ENCODE results near the gene CYTH2. TPM values are rescaled to one million over a fixed set of nuclear protein-coding genes. Genes with fewer than 3 reads are reported as not detected.
A peak's percentile ranks its signal among the peaks of the same experiment; 100 is the strongest.

Gene CYTH2
- total RNA-seq, 1 donor from 2014 or later = 46.4 TPM

DNA sequence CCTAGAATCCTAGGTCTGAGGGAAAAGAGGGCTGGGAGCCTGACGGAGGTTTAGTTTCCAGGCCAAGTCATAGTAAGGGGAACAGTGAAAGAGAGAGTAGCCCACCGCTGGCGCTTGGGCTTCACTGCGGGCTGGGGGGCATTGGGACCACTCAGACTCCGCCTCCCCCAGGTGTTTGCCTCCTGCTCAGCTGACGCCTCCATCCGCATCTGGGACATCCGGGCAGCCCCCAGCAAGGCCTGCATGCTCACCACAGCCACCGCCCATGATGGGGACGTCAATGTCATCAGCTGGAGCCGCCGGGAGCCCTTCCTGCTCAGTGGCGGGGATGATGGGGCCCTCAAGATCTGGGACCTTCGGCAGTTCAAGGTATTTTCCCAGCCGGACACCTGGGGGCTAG, 18.3 kb upstream of the CYTH2 start:
- intact Hi-C loops (cut with DNase I) = no loop called here
- no peak for DNase-seq (ENCODE audit: low spot score)

DNA sequence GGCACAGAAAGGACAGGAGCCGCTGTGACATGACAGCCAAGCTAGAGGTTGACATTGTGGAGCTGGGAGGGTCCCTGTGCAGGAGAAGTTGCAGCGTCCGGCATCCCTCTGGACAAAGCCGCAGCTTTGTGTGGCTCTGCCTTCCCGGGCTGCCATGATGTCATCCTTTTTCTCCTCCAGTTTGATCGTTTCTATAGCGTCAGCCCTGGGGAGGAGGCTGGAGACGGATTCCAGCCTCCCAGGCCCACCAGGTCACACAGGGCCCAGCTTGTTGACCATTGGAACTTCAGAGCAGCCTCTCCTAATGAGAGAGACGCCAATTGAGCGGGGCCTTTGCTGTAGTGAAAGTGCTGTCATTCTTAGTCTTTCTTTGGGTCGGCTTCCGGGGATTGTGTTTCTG, 17.5 kb upstream of the CYTH2 start:
- no peak for DNase-seq (ENCODE audit: low spot score)
- intact Hi-C loops (cut with DNase I) = no loop called here

DNA sequence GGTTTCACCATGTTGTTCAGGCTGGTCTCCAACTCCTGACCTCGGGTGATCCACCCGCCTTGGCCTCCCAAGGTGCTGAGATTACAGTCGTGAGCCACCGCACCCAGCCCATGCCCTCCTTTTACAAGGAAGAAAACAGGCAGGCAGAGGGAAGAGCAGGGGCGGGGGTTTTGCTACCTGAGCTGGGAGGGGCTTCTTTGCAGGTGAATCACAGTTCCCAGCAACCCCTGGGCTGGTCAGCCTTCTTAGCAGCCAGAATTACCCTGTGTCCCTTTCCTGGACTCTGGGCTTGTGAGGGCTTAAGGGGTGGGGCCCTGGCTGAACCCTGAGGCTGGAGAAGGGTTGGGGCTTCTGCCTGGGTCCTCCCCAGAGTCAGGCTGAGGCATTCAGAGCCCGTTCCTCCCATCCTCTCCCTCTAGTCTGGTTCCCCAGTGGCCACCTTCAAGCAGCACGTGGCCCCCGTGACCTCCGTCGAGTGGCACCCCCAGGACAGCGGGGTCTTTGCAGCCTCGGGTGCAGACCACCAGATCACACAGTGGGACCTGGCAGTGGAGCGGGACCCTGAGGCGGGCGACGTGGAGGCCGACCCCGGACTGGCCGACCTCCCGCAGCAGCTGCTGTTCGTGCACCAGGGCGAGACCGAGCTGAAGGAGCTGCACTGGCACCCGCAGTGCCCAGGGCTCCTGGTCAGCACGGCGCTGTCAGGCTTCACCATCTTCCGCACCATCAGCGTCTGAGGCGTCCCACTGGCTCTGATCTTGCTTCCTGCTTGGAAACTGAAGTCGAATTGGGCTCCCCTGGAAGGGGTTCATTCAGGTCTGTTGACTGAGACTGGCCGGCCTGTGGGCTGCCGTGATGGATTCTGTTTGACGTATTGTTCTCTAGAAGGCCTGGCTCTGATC, 16.6 kb upstream of the CYTH2 start:
- no peak for DNase-seq (ENCODE audit: low spot score)
- intact Hi-C loops (cut with DNase I) = no loop called here

DNA sequence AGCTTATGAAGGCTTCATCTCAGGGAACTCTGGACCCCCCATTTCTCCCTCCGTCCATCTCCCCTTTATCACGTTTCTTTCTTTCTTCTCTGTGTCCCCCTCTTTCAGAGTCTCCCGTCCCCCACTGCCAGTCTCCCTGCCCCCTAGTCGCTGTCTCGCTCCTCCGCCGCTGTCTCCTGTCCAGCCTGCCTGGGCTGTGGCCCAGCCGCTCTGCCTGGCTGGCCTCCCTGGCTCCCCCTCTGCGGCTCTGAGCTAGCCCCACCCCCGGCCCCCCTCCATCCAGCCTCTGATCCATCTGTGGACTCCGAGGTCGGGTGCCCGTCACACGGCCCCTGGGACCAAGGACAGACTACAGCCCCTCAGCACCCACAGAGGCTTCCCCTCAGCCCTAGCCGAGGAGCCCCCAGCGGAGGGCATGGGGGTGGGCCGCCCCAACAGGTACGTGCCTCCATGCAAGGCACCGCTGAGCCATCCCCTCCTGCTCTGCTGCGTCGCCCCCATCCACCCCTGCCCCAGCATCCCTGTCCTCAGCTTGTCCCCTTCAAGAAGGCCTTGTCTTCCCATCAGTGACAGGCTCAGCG, 14.9 kb upstream of the CYTH2 start:
- intact Hi-C loops (cut with DNase I) = no loop called here
- DNase-seq (ENCODE audit: low spot score) = no peak

DNA sequence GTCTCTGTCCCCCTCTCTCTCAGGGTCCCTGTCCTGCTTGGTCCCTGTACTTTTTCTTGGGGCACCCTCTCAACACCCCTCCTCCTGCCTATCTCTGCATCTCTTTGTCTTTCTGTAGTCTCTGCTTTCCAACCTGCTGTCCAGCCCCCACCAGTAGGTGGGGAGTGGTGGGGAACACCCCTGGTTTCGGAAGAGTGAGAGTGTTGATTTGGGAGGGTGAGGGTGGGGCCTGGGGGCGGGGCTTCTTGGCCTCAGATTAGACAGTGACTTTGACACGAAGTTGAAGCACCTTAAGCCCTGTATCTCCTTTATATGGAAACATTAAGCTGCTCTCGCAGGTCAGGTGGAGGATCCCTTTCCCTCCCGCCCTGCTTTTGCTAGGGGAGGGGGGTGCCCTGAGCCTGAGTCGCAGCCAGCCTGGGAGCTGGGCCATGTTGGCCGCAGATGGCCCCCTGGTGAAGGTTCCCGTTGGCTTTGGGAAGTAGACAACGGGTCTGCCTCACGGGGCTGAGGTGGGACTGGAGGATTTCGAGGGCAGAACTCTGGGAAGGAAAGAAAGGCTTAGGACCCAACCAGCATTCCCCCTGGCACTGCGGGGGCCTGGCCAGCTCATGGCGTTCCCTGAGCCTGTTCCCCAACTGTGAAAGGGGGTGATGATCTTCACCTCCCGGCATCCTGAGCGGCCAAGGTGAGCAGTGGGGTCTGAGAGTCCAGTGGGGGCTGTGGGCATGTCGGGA, 13.8 kb upstream of the CYTH2 start, which contains the start of gene KCNJ14:
Gene KCNJ14, plus strand, starts transcription at position 404 of the 737 bp plus-strand sequence. CDS start 6,151 bp downstream, outside the sequence.
- intact Hi-C loops (cut with DNase I) = no loop called here
- DNase-seq (ENCODE audit: low spot score) = no peak

DNA sequence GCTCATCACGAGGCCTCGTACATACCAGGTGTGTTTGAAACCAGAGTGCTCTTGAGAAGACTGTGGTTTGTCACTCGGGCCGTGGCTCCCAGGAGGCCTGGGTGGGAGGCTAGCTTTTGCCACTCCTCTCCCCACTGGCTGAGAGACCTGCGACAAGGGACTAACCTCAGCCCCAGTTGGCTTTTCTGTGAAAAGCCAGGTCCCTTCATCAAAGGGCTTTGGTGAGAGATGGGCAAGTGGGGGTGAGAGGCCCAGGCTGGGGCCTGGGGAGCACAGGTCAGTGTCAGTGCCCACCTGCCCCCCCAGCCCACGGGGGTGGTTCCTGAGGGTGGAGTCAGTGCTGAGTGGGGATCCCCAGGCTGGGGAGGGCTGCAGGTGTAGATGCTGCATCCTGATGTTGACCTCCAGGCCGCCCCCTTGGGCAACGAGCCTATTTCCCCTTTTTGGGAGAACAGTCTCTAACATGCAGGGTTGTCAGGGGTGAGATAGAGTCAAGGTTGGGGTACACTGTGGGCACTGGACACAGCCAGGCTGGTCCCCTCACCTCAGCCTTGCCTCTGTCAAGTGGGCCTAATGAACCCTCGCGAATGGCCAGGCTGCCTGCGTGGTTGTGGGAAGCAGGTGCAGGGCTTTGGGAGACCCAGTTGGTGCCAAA, 13.1 kb upstream of the CYTH2 start:
- no peak for DNase-seq (ENCODE audit: low spot score)
- intact Hi-C loops (cut with DNase I) = no loop called here

DNA sequence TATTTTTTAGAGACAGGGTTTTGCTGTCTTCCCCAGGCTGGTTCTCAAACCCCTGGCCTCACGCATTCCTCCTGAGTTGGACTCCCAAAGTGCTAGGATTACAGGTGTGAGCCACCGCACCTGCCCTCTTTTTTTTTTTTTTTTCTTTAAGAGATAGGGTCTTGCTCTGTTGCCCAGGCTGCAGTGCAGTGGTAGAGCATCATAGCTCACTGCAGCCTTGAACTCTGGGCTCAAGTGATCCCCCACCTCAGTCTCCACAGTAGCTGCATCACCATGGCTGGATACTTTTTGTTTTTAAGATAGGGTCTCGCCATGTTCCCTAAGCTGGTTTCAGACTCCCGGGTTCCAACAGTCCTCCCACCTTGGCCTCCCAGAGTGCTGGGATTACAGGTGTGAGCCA, 12.3 kb upstream of the CYTH2 start:
- intact Hi-C loops (cut with DNase I) = no loop called here
- no peak for DNase-seq (ENCODE audit: low spot score)

DNA sequence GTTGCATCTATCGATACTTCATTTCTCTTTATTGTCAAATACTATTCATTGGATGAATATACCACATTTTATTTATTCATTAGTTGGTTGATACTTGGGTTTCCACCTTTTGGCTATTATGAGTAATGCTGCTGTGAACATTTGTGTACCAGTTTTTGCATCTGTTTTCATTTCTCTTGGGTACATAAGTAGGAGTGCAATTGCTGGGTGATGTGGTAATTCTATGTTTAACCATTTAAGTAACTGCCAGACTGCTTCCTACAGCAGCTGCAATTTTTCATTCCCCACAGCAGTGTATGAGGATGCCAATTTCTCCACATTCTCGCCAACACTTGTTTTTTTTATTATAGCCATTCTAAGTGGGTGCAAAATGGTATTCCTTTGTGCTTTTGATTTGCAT, 11.2 kb upstream of the CYTH2 start:
- DNase-seq (ENCODE audit: low spot score) = no peak
- intact Hi-C loops (cut with DNase I) = no loop called here

DNA sequence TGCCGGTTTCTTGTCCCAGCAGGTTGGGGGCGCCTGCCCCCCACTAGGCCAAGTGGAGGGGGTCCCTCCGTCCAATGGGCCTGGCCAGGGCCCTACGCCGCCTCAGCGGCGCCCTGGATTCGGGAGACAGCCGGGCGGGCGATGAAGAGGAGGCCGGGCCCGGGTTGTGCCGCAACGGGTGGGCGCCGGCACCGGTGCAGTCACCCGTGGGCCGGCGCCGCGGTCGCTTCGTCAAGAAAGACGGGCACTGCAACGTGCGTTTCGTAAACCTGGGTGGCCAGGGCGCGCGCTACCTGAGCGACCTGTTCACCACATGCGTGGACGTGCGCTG, 7.6 kb upstream of the CYTH2 start:
- no peak for DNase-seq (ENCODE audit: low spot score)
- intact Hi-C loops (cut with DNase I) = no loop called here

DNA sequence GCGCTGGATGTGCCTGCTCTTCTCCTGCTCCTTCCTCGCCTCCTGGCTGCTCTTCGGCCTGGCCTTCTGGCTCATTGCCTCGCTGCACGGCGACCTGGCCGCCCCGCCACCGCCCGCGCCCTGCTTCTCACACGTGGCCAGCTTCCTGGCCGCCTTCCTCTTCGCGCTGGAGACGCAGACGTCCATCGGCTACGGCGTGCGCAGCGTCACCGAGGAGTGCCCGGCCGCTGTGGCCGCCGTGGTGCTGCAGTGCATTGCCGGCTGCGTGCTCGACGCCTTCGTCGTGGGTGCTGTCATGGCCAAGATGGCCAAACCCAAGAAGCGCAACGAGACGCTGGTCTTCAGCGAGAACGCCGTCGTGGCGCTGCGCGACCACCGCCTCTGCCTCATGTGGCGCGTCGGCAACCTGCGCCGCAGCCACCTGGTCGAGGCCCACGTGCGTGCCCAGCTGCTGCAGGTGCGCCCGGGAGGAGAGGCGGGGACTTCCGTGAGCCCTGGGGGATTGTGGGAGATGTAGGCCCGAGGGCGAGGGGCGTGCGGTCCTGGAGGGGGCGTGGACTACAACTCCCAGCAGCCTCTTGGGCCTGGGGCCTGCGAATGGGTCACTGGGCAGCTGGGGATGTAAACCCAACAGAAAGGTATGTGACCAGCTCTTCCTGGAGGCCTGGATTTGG, 7.0 kb upstream of the CYTH2 start:
- DNase-seq (ENCODE audit: low spot score) = no peak
- intact Hi-C loops (cut with DNase I) = no loop called here

DNA sequence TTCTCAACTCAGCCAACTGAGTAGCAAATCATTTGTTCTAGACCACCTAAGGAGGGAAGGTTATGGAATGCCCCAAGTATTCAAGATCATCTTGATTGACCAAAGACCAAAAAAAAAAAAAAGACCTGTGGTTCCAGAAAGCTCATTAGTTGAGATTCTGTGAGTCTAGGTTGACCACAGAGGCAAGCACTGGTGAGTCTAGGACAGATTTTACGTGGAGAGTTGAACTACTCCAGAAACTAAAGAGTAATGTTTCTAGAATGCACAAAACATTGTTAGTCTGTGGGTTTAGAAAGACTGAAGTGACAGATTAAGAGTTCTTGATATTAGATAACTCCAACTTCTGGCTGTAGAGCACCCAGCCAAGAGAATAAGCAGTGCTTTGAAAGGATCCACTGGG, 4.0 kb upstream of the CYTH2 start:
- no peak for DNase-seq (ENCODE audit: low spot score)
- intact Hi-C loops (cut with DNase I) = loop anchor here (5.0 kb wide), 1 partner anchor 47 kb away; the partner anchor contains the start of gene LMTK3

DNA sequence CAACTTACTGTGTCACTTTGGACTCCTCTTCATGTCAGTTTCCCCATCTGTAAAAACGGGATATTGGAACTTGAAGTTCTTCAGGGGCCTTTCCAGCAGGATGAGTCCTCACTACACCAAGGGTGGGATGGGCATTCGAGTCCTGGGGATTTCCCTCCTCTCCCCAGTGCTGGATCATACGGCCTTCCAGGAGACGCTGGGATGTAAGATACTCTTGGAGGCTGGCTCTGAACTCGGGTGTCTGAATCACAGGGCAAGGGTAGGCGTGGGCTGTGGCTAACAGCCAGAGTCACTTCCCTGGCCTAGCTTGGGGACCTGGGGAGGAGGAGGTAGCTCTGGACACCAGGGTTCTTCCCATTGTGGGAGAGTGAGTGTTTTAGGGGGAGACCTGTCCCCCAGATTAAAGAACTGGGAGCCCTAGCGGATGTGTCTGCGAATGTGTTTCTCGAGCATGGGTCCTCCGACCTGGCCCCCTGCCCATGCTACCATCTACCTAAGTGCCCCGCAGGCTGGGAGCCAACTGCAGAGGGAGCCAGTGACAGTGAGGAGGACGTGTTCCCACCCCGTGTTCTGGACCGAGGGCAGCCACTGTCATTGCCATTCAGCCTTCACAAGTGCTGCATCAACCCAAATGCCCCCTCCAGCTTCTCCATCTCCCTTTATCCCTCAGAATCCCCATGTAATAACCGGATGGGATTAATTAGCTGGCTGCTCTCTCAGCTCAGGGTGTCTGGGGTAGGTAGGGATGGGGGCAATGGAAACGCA, 2.4 kb upstream of the CYTH2 start:
- no peak for DNase-seq (ENCODE audit: low spot score)
- intact Hi-C loops (cut with DNase I) = loop anchor here (5.0 kb wide), 1 partner anchor 46 kb away; the partner anchor contains the start of gene LMTK3

DNA sequence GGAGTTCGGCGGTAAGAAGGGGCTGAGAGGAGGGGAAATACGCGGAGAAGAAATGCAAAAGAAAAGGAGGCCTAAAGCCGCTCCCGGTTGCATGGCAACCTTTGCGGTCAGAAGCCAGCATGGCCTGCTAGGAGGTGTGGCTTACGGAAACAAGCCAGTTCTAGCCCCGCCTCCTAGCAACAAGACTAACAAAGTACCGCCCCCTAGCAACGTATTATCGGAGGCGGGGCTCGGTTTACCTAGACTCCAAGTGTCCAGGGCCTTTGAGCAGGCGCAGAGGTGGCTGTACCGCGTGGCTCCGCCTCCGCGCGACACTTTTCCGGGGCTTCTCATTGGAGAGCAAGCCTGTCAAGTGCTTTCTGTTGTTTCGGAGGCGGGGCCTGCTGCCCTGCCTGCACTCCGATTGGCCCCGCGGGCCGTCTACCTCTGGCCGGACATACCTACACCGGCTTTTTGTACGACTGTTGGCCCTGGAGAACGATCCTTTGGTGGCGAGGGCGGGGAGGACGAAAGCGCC, 339 bp upstream of the CYTH2 start:
- intact Hi-C loops (cut with DNase I) = loop anchor here (1.0 to 5.0 kb wide), 2 partner anchors 24 to 43 kb away; partner anchors contain the start of genes GRWD1 and LMTK3
- DNase-seq (ENCODE audit: low spot score) = peak; percentile 100

DNA sequence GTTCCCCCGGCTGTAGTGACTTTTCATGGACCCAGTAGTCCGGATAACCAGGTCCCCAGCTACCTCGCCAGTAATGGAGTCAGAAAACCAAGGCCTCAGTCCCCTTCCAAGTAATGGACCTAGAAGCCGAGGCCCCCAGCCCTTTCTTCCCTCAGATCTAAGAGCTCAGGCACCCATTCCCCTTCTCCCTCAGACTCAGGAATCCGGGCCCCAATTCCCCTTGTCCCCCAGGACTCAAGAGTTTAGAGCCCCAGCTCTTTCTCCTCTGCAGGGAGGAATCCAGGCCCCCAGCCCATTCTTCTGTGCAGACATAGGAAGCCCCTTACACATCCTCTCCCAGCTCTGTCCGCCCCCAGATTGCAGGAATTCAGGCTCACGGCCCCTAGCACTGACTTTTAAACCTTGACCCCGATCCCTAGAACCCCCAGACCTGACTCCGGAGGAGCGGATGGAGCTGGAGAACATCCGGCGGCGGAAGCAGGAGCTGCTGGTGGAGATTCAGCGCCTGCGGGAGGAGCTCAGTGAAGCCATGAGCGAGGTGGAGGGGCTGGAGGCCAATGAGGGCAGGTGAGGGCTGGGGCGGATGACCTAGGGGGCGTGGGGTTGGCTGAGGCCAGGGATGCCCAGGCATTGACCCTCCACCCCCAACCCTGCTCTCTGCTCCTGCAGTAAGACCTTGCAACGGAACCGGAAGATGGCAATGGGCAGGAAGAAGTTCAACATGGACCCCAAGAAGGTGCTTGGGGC, 938 bp downstream of the CYTH2 start:
- intact Hi-C loops (cut with DNase I) = loop anchor here (1.0 to 5.0 kb wide), 2 partner anchors 25 to 42 kb away; partner anchors contain the start of genes GRWD1 and LMTK3
- no peak for DNase-seq (ENCODE audit: low spot score)

DNA sequence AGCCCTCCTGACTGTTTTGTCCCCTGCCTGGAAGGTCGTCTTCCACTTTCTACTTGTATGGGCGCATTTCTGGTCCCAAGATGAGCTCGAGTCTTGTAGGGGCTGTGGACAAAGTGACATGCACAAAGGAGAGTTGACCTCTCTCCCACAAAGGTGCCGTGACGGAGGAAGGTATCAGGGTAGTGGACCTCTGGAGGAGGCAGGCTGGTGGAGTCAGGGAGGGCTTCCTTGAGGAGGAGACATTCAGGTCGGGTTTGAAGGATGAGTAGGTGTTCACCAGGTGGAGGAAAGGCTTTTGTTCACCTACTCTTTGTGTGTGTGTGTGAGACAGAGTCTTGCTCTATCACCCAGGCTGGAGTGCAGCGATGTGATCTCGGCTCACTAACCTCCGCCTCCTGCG, 1.7 kb downstream of the CYTH2 start:
- intact Hi-C loops (cut with DNase I) = no loop called here
- no peak for DNase-seq (ENCODE audit: low spot score)

DNA sequence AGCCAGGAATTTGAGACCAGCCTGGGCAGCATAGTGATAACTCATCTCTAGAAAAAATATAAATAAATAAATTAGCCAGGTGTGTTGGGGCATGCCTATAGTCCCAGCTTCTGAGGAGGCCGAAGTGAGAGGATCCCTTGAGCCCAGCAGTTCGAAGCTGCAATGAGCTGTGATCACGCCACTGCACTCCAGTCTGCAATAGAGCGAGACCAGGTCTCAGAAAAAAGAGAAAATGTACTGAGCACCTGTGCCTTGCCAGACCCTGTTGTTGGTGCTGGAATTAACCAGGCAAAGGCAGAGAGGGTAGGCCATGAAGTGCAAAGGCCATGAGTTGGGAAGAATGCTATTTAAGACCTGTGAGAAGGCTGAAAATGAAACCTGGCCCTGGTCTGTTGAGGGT, 2.7 kb downstream of the CYTH2 start:
- DNase-seq (ENCODE audit: low spot score) = no peak
- intact Hi-C loops (cut with DNase I) = no loop called here

DNA sequence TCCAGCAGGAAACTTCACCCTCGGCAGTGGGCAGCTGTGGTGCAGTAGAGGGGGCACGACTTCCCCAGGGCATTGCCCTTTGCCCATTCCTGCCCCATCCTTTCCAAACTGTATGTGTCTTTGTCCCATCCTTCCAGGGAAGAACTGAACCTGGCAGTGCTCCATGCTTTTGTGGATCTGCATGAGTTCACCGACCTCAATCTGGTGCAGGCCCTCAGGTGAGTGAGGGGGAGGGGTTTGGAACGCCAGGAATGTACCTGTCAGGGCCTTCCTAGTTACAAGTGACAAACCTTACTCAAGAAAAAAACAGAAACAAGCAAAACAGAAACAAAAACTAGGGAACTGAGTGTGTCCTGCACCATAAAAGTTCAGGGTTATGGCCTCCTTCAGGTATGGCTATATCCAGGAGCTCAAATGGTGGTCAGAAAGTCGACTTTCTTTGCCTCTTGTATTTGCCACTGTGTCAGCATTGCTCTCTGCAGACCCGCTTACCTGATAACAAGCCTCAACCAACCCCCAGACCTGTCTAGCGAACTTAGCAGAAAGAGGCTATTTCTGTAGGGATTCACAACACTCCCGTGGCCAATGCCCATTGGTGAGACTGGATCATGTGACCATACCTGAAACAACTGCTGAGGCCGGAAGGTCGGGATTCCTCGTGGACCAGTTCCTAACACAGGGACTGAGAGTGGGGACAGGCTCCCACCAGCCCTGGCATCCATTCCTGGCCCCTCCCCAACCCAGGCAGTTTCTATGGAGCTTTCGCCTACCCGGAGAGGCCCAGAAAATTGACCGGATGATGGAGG, 4.2 kb downstream of the CYTH2 start:
- no peak for DNase-seq (ENCODE audit: low spot score)
- intact Hi-C loops (cut with DNase I) = no loop called here
